HL-60 (cell line): Measurements from ENCODE around the gene PLCH2.

Experiments used
- POLR2AphosphoS5 ChIP-seq: IDR thresholded peaks from 2 replicates; pipeline ENCODE4 v1.6.1; 2012; ENCODE audit warnings: low read depth
- TF ChIP-seq, protein P1 (sequence below): IDR thresholded peaks from 2 replicates; pipeline ENCODE4 v1.6.1; 2012; ENCODE audit warnings: low read depth; ENCODE audit not compliant: insufficient replicate concordance

DNA sequence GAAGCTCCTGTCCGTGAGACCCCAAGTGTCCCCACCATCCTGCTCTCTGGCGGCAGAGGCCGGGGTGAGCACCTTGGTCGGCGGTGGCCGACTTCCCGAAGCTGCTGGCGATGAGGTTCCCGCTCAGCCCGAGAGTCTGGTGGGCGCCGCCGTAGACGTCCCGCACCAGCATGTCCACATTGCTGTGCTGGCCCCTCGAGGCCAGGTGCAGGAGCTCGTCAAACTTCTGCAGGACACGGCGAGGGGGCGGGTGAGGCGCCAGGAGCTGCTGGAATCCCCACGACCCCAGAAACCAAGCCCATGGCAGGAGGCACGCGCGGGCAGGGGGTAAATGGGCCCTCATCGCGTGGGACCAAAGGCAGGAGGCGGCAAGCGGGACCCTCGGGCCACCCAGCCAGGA lies 43.6 kb downstream of the PLCH2 start:
- no peak for TF ChIP-seq POLR2AphosphoS5
- TF ChIP-seq, protein P1, sequence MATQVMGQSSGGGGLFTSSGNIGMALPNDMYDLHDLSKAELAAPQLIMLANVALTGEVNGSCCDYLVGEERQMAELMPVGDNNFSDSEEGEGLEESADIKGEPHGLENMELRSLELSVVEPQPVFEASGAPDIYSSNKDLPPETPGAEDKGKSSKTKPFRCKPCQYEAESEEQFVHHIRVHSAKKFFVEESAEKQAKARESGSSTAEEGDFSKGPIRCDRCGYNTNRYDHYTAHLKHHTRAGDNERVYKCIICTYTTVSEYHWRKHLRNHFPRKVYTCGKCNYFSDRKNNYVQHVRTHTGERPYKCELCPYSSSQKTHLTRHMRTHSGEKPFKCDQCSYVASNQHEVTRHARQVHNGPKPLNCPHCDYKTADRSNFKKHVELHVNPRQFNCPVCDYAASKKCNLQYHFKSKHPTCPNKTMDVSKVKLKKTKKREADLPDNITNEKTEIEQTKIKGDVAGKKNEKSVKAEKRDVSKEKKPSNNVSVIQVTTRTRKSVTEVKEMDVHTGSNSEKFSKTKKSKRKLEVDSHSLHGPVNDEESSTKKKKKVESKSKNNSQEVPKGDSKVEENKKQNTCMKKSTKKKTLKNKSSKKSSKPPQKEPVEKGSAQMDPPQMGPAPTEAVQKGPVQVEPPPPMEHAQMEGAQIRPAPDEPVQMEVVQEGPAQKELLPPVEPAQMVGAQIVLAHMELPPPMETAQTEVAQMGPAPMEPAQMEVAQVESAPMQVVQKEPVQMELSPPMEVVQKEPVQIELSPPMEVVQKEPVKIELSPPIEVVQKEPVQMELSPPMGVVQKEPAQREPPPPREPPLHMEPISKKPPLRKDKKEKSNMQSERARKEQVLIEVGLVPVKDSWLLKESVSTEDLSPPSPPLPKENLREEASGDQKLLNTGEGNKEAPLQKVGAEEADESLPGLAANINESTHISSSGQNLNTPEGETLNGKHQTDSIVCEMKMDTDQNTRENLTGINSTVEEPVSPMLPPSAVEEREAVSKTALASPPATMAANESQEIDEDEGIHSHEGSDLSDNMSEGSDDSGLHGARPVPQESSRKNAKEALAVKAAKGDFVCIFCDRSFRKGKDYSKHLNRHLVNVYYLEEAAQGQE, result no peak
